B cell (primary cell): ENCODE results near the gene MLLT6. TPM values are rescaled to one million over a fixed set of nuclear protein-coding genes. Genes with fewer than 3 reads are reported as not detected.

Source experiments
- ATAC-seq: fragments of 200-7000 bp; cut with Tn5 transposase; one replicate; pipeline ENCODE4 v1.10.0; 2021; ENCODE audit warnings: low read depth, mild to moderate bottlenecking, moderate number of reproducible peaks, moderate library complexity
- CTCF ChIA-PET: fragments of 350-600 bp; sonication (Branson Sonifier 250); formaldehyde crosslinking; loops from one replicate; lab custom pipeline; 2021; ENCODE audit warnings: antibody characterized with exemption, inconsistent platforms; lab: Charles Lee
- POLR2A ChIA-PET: fragments of 350-600 bp; sonication (Branson Sonifier 250); formaldehyde crosslinking; loops from one replicate; lab custom pipeline; 2021; ENCODE audit warnings: antibody characterized with exemption; lab: Charles Lee
- DNase-seq: peaks from one replicate; pipeline ENCODE4 v3.0.0; 2013
- H2AFZ ChIP-seq: 2 replicates; pipeline ENCODE4 v1.6.1; 2012; ENCODE audit warnings: mild to moderate bottlenecking, low read depth, low read length; ENCODE audit not compliant: insufficient read depth, poor library complexity, severe bottlenecking
- H3K27ac ChIP-seq, 2 donors: 1 replicate in 1 of 2; 2 replicates in 1 of 2; pipeline ENCODE4 v1.5.1; 2012 to 2013; ENCODE audit warnings: low read length in 2 of 2, mild to moderate bottlenecking in 2 of 2, moderate library complexity in 1 of 2
- H3K27me3 ChIP-seq, 4 experiments: fragments of 200-600 bp in 1 of 4; sonication (generic) in 1 of 4; replicated peaks in 1 of 4; 1 replicate in 2 of 4; 2 replicates in 2 of 4; pipeline versions ENCODE4 v1.6.1 to v1.7.0; 2013 to 2016; ENCODE audit warnings: low read length in 3 of 4, mild to moderate bottlenecking in 2 of 4, mixed read lengths in 1 of 4, moderate library complexity in 1 of 4; ENCODE audit not compliant: insufficient read depth in 4 of 4, control insufficient read depth in 3 of 4; ENCODE audit errors: control extremely low read depth in 1 of 4
- H3K36me3 ChIP-seq, 2 experiments: replicated peaks in 1 of 2; 1 replicate in 1 of 2; 2 replicates in 1 of 2; pipeline versions ENCODE4 v1.6.1 to v1.7.1; 2013; ENCODE audit warnings: low read length in 1 of 2; ENCODE audit not compliant: insufficient read depth in 2 of 2, control insufficient read depth in 1 of 2; ENCODE audit errors: control extremely low read depth in 1 of 2, extremely low read depth in 1 of 2
- H3K4me1 ChIP-seq, 2 donors: fragments of 200-600 bp in 1 of 2; sonication (generic) in 1 of 2; 1 replicate in 1 of 2; 2 replicates in 1 of 2; pipeline versions ENCODE4 v1.5.1 to v1.6.1; 2013 to 2017; ENCODE audit warnings: low read length in 2 of 2; ENCODE audit not compliant: control insufficient read depth in 2 of 2, insufficient read depth in 2 of 2
- H3K4me2 ChIP-seq: replicated peaks from 2 replicates; pipeline ENCODE3; 2012; ENCODE audit warnings: mild to moderate bottlenecking, low read depth, low read length; ENCODE audit not compliant: poor library complexity, severe bottlenecking
- H3K4me3 ChIP-seq, 5 experiments: fragments of 200-600 bp in 1 of 5; sonication (generic) in 1 of 5; 1 replicate in 3 of 5; 2 replicates in 2 of 5; pipeline versions ENCODE4 v1.5.1 to v1.7.0; 2011 to 2016; ENCODE audit warnings: low read length in 4 of 5, mild to moderate bottlenecking in 4 of 5, low read depth in 2 of 5, control low read depth in 1 of 5, moderate library complexity in 1 of 5; ENCODE audit not compliant: insufficient read depth in 1 of 5; ENCODE audit errors: control extremely low read depth in 1 of 5, extremely low read depth in 1 of 5
- H3K79me2 ChIP-seq: fragments of 200-600 bp; sonication (generic); one replicate; pipeline ENCODE4 v1.6.0; 2016; ENCODE audit warnings: low read length; ENCODE audit not compliant: control insufficient read depth, insufficient read depth
- H3K9ac ChIP-seq: fragments of 200-600 bp; sonication (generic); 2 replicates; pipeline ENCODE4 v1.6.1; 2017; ENCODE audit warnings: mild to moderate bottlenecking, low read length, moderate library complexity
- H3K9me3 ChIP-seq, 3 donors: one replicate each; pipeline versions ENCODE4 v1.6.1 to v1.7.1; 2013; ENCODE audit warnings: low read length in 2 of 3; ENCODE audit not compliant: control insufficient read depth in 2 of 3, insufficient read depth in 1 of 3; ENCODE audit errors: control extremely low read depth in 1 of 3
- H4K20me1 ChIP-seq: 2 replicates; pipeline ENCODE4 v1.6.0; 2012; ENCODE audit warnings: mild to moderate bottlenecking, low read length; ENCODE audit not compliant: insufficient read depth, control insufficient read depth, poor library complexity, severe bottlenecking
- H3K27ac Mint-ChIP-seq: one replicate; pipeline ENCODE4 v1.8.0; 2021; ENCODE audit warnings: mixed read lengths
- H3K27me3 Mint-ChIP-seq: one replicate; pipeline ENCODE4 v1.8.0; 2021; ENCODE audit warnings: mixed read lengths
- H3K4me1 Mint-ChIP-seq: one replicate; pipeline ENCODE4 v1.8.0; 2021; ENCODE audit warnings: mixed read lengths
- H3K4me3 Mint-ChIP-seq: one replicate; pipeline ENCODE4 v1.8.0; 2021; ENCODE audit warnings: mixed read lengths
- H3K9me3 Mint-ChIP-seq: one replicate; pipeline ENCODE4 v1.8.0; 2022; ENCODE audit warnings: mixed read lengths; ENCODE audit not compliant: insufficient read depth
- CTCF ChIP-seq: fragments of 200-600 bp; IDR thresholded peaks from one replicate; pipeline ENCODE4 v1.8.0; 2022; ENCODE audit warnings: antibody characterized with exemption, mild to moderate bottlenecking
- EZH2 ChIP-seq: IDR thresholded peaks from 2 replicates; pipeline ENCODE4 v1.6.1; 2012; ENCODE audit warnings: borderline replicate concordance, low read depth, mild to moderate bottlenecking, moderate library complexity, low read length; ENCODE audit not compliant: insufficient read depth, poor library complexity, severe bottlenecking
- WGBS: methylation state at CpG from one replicate; pipeline ENCODE4 v1.1.5; 2013; ENCODE audit warnings: missing lambda C conversion rate; ENCODE audit not compliant: insufficient coverage; 5-methylcytosine and 5-hydroxymethylcytosine counted together
- intact Hi-C: fragments of 100-400 bp; cut with micrococcal nuclease; formaldehyde crosslinking; loops from one replicate; pipeline ENCODE4 v1.10.0; 2022
- polyA plus RNA-seq: library from polyadenylated mRNA; depleted of rRNA; stranded (reverse); fragments of >200 nt; gene quantifications from 2 replicates; pipeline ENCODE4 v1.2.3, GENCODE V29; 2012
- total RNA-seq, 2 donors: library from RNA; stranded (reverse); fragments of 120-200 nt in 1 of 2; gene quantifications; 1 replicate in 1 of 2; 2 replicates in 1 of 2; pipeline versions ENCODE4 v1.2.3 to v1.2.4, GENCODE V29; 2013 to 2022

Gene MLLT6
- total and polyA plus RNA-seq, 2 donors (not counting 1 experiment from before 2014, with no cell fraction given): 165 to 288 TPM

GRCh38 chr17:38719943-38720641 is 15.0 kb downstream of the MLLT6 start:
- WGBS: 94% methylated on average over 31 of the region's 39 CpGs
- no peak overlapping the region for H3K27ac ChIP-seq
- TF ChIP-seq EZH2: no peak
- TF ChIP-seq CTCF: no peak
- intact Hi-C loops: no loop called here
- ChIA-PET CTCF (interaction anchor here (0.7 kb wide), 1 partner anchor 15 kb away, joined by 3 read pairs; no protein-coding TSS in a partner anchor), POLR2A (interaction anchor here (1.2 kb wide), 1 partner anchor 11 kb away, joined by 3 read pairs; no protein-coding TSS in a partner anchor)
- no peaks in the 10 kb centered on the region for H3K79me2 ChIP-seq
- H3K36me3 ChIP-seq: peaks cover 0 to 78% of the 10 kb centered on the region in 2 experiments
- ATAC-seq (no peak), DNase-seq (no peak)
- H3K27ac Mint-ChIP-seq: no peak overlapping the region
- no peaks in the 10 kb centered on the region for H3K27me3 ChIP-seq
- peaks cover 11% of the 10 kb centered on the region for H3K4me1 Mint-ChIP-seq
- no peaks in the 10 kb centered on the region for H3K27me3 Mint-ChIP-seq
- no peak overlapping the region for H2AFZ ChIP-seq
- H3K9me3 ChIP-seq: no peaks in the 10 kb centered on the region
- H4K20me1 ChIP-seq: peaks cover 21% of the 10 kb centered on the region
- H3K9ac ChIP-seq: no peak overlapping the region
- peaks cover 0 to 5% of the 10 kb centered on the region in 2 donors for H3K4me1 ChIP-seq
- no peak overlapping the region for H3K4me2 ChIP-seq
- H3K4me3 ChIP-seq: no peak overlapping the region
- no peaks in the 10 kb centered on the region for H3K9me3 Mint-ChIP-seq
- H3K4me3 Mint-ChIP-seq: no peak overlapping the region

- Mint-ChIP-seq H3K4me3 (no peak overlapping the region), H3K4me1 (peaks cover 11% of the 10 kb centered on the region), H3K27me3 (no peaks in the 10 kb centered on the region), H3K9me3 (no peaks in the 10 kb centered on the region), H3K27ac (no peak overlapping the region)
- H3K27ac ChIP-seq: no peak overlapping the region
- H3K9me3 ChIP-seq: no peaks in the 10 kb centered on the region
- no peak for TF ChIP-seq EZH2
- TF ChIP-seq CTCF: no peak
- no peak overlapping the region for H3K9ac ChIP-seq
- no peak overlapping the region for H3K4me2 ChIP-seq
- peaks cover 21% of the 10 kb centered on the region for H4K20me1 ChIP-seq
- H2AFZ ChIP-seq: no peak overlapping the region
- no CpG with 5 or more reads among the region's 6 CpGs for WGBS
- ChIA-PET POLR2A (interaction anchor here (0.6 to 1.2 kb wide), 2 partner anchors 10 to 25 kb away, joined by 3 to 8 read pairs; no protein-coding TSS in a partner anchor), CTCF (interaction anchor here (1.2 kb wide), 1 partner anchor 10 kb away, joined by 3 read pairs; the partner anchor contains the start of gene CISD3)
- ATAC-seq: no peak
- no peak for DNase-seq
- H3K4me3 ChIP-seq: no peak overlapping the region
- H3K79me2 ChIP-seq: no peaks in the 10 kb centered on the region
- intact Hi-C loops: no loop called here
- peaks cover 0 to 72% of the 10 kb centered on the region in 2 experiments for H3K36me3 ChIP-seq
- peaks cover 0 to 5% of the 10 kb centered on the region in 2 donors for H3K4me1 ChIP-seq
- H3K27me3 ChIP-seq: no peaks in the 10 kb centered on the region
Measured at GRCh38 chr17:38720941-38721340, 15.9 kb downstream of the MLLT6 start.
